C4-2B (cell line): ENCODE data around the gene TENM4.

Experiments
- ZFX ChIP-seq: fragments of 450-650 bp; IDR thresholded peaks from 2 replicates; pipeline ENCODE4 v1.6.1; 2017
- TF ChIP-seq, protein P1 (sequence below): fragments of 450-650 bp; conservative IDR thresholded peaks from 2 replicates; pipeline ENCODE4 v1.5.1; 2017; ENCODE audit warnings: mild to moderate bottlenecking

DNA sequence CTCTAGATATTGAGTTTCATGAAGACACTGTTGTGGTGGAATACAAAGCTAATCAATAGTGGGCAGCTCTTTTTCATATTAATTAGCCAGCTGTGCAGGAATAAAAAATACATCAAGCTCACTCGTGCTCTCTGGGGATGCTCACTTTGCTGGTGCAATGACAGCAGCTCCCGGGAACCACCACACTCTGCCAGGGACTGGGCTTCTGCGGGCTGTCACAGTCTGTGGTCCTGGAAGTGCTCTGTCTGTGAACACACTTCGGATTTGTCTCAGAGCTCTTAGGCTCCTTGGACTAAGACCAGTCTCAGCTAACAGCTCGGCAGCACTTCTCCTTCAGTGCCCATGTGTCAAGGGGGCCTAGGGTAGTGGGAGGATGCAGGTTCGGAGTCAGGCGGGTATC is 393.5 kb downstream of the TENM4 start:
- TF ChIP-seq, protein P1, sequence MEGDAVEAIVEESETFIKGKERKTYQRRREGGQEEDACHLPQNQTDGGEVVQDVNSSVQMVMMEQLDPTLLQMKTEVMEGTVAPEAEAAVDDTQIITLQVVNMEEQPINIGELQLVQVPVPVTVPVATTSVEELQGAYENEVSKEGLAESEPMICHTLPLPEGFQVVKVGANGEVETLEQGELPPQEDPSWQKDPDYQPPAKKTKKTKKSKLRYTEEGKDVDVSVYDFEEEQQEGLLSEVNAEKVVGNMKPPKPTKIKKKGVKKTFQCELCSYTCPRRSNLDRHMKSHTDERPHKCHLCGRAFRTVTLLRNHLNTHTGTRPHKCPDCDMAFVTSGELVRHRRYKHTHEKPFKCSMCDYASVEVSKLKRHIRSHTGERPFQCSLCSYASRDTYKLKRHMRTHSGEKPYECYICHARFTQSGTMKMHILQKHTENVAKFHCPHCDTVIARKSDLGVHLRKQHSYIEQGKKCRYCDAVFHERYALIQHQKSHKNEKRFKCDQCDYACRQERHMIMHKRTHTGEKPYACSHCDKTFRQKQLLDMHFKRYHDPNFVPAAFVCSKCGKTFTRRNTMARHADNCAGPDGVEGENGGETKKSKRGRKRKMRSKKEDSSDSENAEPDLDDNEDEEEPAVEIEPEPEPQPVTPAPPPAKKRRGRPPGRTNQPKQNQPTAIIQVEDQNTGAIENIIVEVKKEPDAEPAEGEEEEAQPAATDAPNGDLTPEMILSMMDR: no peak
- no peak for TF ChIP-seq ZFX
